Measurements from ENCODE around the gene CEP104.

GRCh38 chr1:3767328-3767925 lies 89.6 kb downstream of the CEP104 start:
- TF ChIP-seq CTCF (IDR thresholded peaks at IDR 0.05) (no peak), EZH2 (IDR thresholded peaks at IDR 0.05; ENCODE audit: borderline replicate concordance, insufficient read depth, low read depth, low read length, poor library complexity, severe bottlenecking) (no peak)
